Measurements from ENCODE around the gene CADM2.

DNA sequence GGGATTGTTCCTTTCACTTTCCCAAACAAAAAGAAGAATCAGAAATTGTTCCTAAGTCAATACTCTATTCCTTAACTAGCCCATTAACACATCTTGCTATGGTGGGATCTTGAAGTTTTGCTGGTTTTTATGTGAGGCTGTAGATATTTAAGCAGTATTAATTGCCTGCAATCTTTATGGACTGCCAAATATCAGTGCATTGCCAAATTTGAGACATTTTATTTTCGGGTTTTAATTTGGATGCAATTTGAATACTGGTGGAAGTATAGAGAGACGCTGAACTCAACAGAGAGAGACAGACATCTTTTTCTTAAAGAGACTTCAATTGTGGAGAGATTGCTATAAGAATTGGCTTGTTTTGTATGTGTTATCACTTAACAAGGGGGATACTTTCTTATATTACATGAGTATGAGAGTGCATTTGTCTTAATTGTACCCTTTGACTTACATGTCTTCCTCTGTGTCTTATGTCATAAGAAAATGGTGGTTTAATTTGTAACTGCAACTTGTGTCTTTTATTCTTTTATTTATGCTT lies 10.0 kb downstream of the CADM2 start:
- TF ChIP-seq, protein P1, sequence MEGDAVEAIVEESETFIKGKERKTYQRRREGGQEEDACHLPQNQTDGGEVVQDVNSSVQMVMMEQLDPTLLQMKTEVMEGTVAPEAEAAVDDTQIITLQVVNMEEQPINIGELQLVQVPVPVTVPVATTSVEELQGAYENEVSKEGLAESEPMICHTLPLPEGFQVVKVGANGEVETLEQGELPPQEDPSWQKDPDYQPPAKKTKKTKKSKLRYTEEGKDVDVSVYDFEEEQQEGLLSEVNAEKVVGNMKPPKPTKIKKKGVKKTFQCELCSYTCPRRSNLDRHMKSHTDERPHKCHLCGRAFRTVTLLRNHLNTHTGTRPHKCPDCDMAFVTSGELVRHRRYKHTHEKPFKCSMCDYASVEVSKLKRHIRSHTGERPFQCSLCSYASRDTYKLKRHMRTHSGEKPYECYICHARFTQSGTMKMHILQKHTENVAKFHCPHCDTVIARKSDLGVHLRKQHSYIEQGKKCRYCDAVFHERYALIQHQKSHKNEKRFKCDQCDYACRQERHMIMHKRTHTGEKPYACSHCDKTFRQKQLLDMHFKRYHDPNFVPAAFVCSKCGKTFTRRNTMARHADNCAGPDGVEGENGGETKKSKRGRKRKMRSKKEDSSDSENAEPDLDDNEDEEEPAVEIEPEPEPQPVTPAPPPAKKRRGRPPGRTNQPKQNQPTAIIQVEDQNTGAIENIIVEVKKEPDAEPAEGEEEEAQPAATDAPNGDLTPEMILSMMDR (IDR thresholded peaks at IDR 0.05), result no peak
- TF ChIP-seq POLR2A (IDR thresholded peaks at IDR 0.05; ENCODE audit: low read depth), result no peak
